IMR-90 (cell line): ENCODE results near the gene GAL3ST1. TPM values are rescaled to one million over a fixed set of nuclear protein-coding genes. Genes with fewer than 3 reads are reported as not detected.

Source experiments
- ATAC-seq: fragments of 200-7000 bp; cut with Tn5 transposase; 2 replicates; pipeline ENCODE4 v1.9.1; 2020; ENCODE audit warnings: low read depth, mild to moderate bottlenecking, moderate library complexity
- BruUV-seq: library from RNA; stranded (reverse); fragments of 400-500 nt; replicated peaks from 2 replicates; lab custom pipeline; 2021; lab: Mats Ljungman, UMichigan
- CTCF ChIA-PET: fragments of 300-600 bp; formaldehyde crosslinking; extraction: SDS; loops from one replicate; lab custom pipeline; 2021; ENCODE audit warnings: antibody characterized with exemption; lab: Yijun Ruan, JAX
- POLR2A ChIA-PET: fragments of 300-600 bp; sonication (Branson Sonifier 250); formaldehyde crosslinking; loops from one replicate; lab custom pipeline; 2022; ENCODE audit warnings: antibody characterized with exemption; ENCODE audit not compliant: unreplicated experiment; lab: Charles Lee
- DNase-seq: peaks from one replicate; pipeline ENCODE4 v3.0.0; 2013
- H2AFZ ChIP-seq: replicated peaks from 2 replicates; pipeline ENCODE3; 2013; ENCODE audit warnings: low read length, mild to moderate bottlenecking; ENCODE audit not compliant: poor library complexity
- H2AK5ac ChIP-seq: 2 replicates; pipeline ENCODE4 v1.6.1; 2013; ENCODE audit warnings: low read depth, low read length, inconsistent platforms
- H2AK9ac ChIP-seq: replicated peaks from 2 replicates; pipeline ENCODE3; 2013; ENCODE audit warnings: mild to moderate bottlenecking, low read depth, low read length, moderate library complexity; ENCODE audit not compliant: poor library complexity
- H2BK120ac ChIP-seq: 2 replicates; pipeline ENCODE4 v1.6.1; 2013; ENCODE audit warnings: low read depth, low read length, inconsistent platforms
- H2BK15ac ChIP-seq: 3 replicates; pipeline ENCODE4 v1.6.1; 2013; ENCODE audit warnings: low read depth, low read length, inconsistent platforms
- H2BK20ac ChIP-seq: 2 replicates; pipeline ENCODE4 v1.6.1; 2013; ENCODE audit warnings: low read depth, mild to moderate bottlenecking, inconsistent platforms, low read length, moderate library complexity
- H2BK5ac ChIP-seq: 2 replicates; pipeline ENCODE4 v1.6.1; 2013; ENCODE audit warnings: mild to moderate bottlenecking, low read depth, low read length, inconsistent platforms; ENCODE audit not compliant: poor library complexity, severe bottlenecking
- H3K14ac ChIP-seq: replicated peaks from 2 replicates; pipeline ENCODE4 v1.6.1; 2013; ENCODE audit warnings: low read depth, low read length, inconsistent platforms
- H3K18ac ChIP-seq: 2 replicates; pipeline ENCODE4 v1.6.1; 2013; ENCODE audit warnings: low read depth, low read length, control low read depth
- H3K23ac ChIP-seq: 2 replicates; pipeline ENCODE4 v1.6.1; 2013; ENCODE audit warnings: low read depth, low read length, inconsistent platforms
- H3K27ac ChIP-seq: 2 replicates; pipeline ENCODE4 v1.5.1; 2013; ENCODE audit warnings: mild to moderate bottlenecking, control low read depth, low read length; ENCODE audit not compliant: insufficient read depth
- H3K27me3 ChIP-seq: 2 replicates; pipeline ENCODE4 v1.6.1; 2013; ENCODE audit warnings: low read length; ENCODE audit not compliant: control insufficient read depth, insufficient read depth
- H3K36me3 ChIP-seq: 2 replicates; pipeline ENCODE4 v1.6.1; 2013; ENCODE audit warnings: low read length, mixed read lengths; ENCODE audit not compliant: control insufficient read depth, insufficient read depth
- H3K4ac ChIP-seq: 2 replicates; pipeline ENCODE4 v1.6.1; 2013; ENCODE audit warnings: low read depth, low read length, inconsistent platforms
- H3K4me1 ChIP-seq: 2 replicates; pipeline ENCODE4 v1.6.1; 2013; ENCODE audit warnings: low read length, mixed read lengths; ENCODE audit not compliant: control insufficient read depth, insufficient read depth
- H3K4me2 ChIP-seq: 2 replicates; pipeline ENCODE4 v1.6.1; 2013; ENCODE audit warnings: low read depth, mild to moderate bottlenecking, control low read depth, low read length, moderate library complexity
- H3K4me3 ChIP-seq: 2 replicates; pipeline ENCODE4 v1.5.1; 2013; ENCODE audit warnings: low read depth, mild to moderate bottlenecking, control low read depth, low read length, moderate library complexity; ENCODE audit not compliant: insufficient read depth
- H3K56ac ChIP-seq: 2 replicates; pipeline ENCODE4 v1.6.1; 2013; ENCODE audit warnings: low read length, inconsistent platforms; ENCODE audit not compliant: insufficient read depth; ENCODE audit errors: extremely low read depth
- H3K79me1 ChIP-seq, 2 experiments: 2 replicates each; pipeline ENCODE4 v1.6.1; 2013; ENCODE audit warnings: low read length in 2 of 2, inconsistent platforms in 1 of 2, low read depth in 1 of 2
- H3K9ac ChIP-seq: 2 replicates; pipeline ENCODE4 v1.6.1; 2013; ENCODE audit warnings: low read depth, low read length, control low read depth
- H3K9me1 ChIP-seq: 2 replicates; pipeline ENCODE4 v1.6.1; 2013; ENCODE audit warnings: low read length, inconsistent platforms; ENCODE audit not compliant: insufficient read depth
- H3K9me3 ChIP-seq: 2 replicates; pipeline ENCODE4 v1.6.1; 2013; ENCODE audit warnings: low read length; ENCODE audit not compliant: control insufficient read depth, insufficient read depth
- H4K20me1 ChIP-seq: 2 replicates; pipeline ENCODE4 v1.6.1; 2013; ENCODE audit warnings: low read length, inconsistent platforms; ENCODE audit not compliant: insufficient read depth
- H4K5ac ChIP-seq: 2 replicates; pipeline ENCODE4 v1.6.1; 2013; ENCODE audit warnings: mild to moderate bottlenecking, low read depth, low read length, control low read depth
- H4K8ac ChIP-seq, 2 experiments: 2 replicates each; pipeline ENCODE4 v1.6.1; 2013; ENCODE audit warnings: low read depth in 2 of 2, low read length in 2 of 2, control low read depth in 1 of 2, inconsistent platforms in 1 of 2
- H4K91ac ChIP-seq: 2 replicates; pipeline ENCODE4 v1.6.1; 2013; ENCODE audit warnings: low read depth, low read length, inconsistent platforms; ENCODE audit not compliant: insufficient read depth
- BHLHE40 ChIP-seq: fragments of 150-350 bp; IDR thresholded peaks from 2 replicates; pipeline ENCODE4 v1.6.1; 2016; ENCODE audit warnings: mild to moderate bottlenecking, low read depth, low read length
- CHD1 ChIP-seq: IDR thresholded peaks from 2 replicates; pipeline ENCODE4 v1.6.1; 2012; ENCODE audit warnings: low read depth, low read length, improper control_type of control experiment
- MAFK ChIP-seq: IDR thresholded peaks from 2 replicates; pipeline ENCODE4 v1.6.1; 2012; ENCODE audit warnings: low read depth, low read length, improper control_type of control experiment
- SMC3 ChIP-seq: fragments of 150-350 bp; IDR thresholded peaks from 2 replicates; pipeline ENCODE4 v1.6.1; 2016; ENCODE audit warnings: low read depth, mild to moderate bottlenecking, antibody characterized with exemption, low read length, moderate library complexity
- WGBS, 2 experiments: methylation state at CpG; one replicate each; pipeline versions ENCODE4 v1.1.5 to v1.1.7; 2013; ENCODE audit warnings: missing lambda C conversion rate in 2 of 2; ENCODE audit not compliant: insufficient read length in 1 of 2; ENCODE audit errors: extremely low coverage in 2 of 2; 5-methylcytosine and 5-hydroxymethylcytosine counted together
- dilution Hi-C: fragments of 300-500 bp; cut with HindIII; formaldehyde crosslinking; loops from one replicate; pipeline ENCODE4 v1.14.3; 2018; ENCODE audit warnings: low sequenced_read_pairs; ENCODE audit not compliant: unreplicated experiment
- in situ Hi-C: fragments of 300-500 bp; cut with MboI; formaldehyde crosslinking; loops from 3 replicates; pipeline ENCODE4 v1.14.3; 2019; ENCODE audit warnings: low sequenced_read_pairs, inconsistent platforms, mixed read lengths
- intact Hi-C: fragments of 100-400 bp; cut with micrococcal nuclease; formaldehyde crosslinking; loops from 2 replicates; pipeline ENCODE4 v1.10.0; 2022
- polyA plus RNA-seq, 3 experiments: library from polyadenylated mRNA; depleted of rRNA; stranded (reverse); fragments of >200 nt; gene quantifications; 2 replicates each; pipeline ENCODE4 v1.2.3, GENCODE V29; 2012; ENCODE audit warnings: low replicate concordance in 1 of 3
- total RNA-seq: library from RNA; depleted of rRNA; stranded (reverse); fragments of >200 nt; gene quantifications from 2 replicates; pipeline ENCODE4 v1.2.3, GENCODE V29; 2012
- TF ChIP-seq, protein P1 (sequence below): fragments of 150-350 bp; IDR thresholded peaks from 2 replicates; pipeline ENCODE4 v1.6.1; 2016; ENCODE audit warnings: low read depth, mild to moderate bottlenecking, low read length, moderate library complexity, borderline replicate concordance
- TF ChIP-seq, protein P2 (sequence below): fragments of 150-350 bp; IDR thresholded peaks from 2 replicates; pipeline ENCODE4 v1.6.1; 2017; ENCODE audit warnings: mild to moderate bottlenecking, antibody characterized with exemption, low read length, low read depth

The GAL3ST1 gene
- total and polyA plus RNA-seq, 2 of the 4 experiments (the other 2 are of a cell fraction), result not detected

DNA sequence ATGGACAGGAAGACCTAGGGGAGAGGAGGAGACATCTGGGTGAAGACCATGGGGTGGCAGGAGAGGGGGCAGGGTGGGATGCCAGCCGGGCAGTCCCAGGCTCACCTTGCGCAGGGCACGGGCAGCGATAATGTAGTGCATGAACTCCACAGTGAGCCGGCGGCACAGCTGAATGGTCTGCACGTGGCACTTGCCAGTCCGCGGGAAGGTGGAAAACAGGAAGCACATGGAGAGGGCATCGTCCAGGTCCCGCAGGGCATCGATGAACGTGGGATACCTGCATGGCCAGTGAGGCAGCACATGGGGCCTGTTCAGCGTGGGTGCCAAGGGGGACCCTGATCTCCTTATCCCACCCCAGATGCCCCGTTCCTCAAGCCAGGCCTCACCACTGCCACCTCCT lies 10.0 kb upstream of the GAL3ST1 start (continued):
- TF ChIP-seq BHLHE40 (no peak), CHD1 (no peak), MAFK (no peak)

DNA sequence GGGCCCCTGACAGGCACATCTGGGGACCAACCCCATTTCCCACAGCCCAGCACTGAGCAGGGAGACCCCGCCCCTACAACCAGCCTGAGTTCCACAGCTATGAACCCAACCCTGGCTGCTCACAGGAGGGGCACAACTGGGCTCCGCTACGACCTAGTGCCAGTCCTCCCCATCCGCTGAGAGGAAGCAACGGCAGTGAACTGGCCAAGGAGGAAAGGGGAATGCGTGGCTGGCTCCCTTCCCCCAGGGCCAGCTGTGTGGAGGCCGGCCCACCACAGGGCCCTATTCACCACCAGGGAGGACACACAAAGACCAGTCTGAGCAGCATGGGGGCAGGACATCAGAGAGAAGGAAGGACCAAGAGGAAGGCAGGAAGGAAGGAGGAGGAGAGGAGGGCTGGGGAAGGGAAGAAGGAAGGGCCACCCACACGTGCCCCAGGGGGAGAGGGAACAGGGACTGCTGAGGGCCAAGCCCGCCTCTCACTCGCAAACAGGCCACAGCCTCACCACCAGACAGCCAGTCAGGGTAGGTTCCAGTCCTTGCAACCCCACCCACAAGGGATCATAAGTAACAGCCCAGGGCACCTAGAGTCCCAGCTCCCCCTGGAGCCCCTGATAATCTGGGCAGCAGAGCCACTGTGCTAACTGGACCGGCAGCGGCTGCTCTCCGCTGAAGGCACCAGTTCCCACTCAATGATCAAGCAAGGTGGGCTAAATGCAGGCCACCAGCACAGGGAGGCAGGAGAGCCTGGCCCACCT lies 8.5 kb upstream of the GAL3ST1 start:
- WGBS, 2 experiments, result no CpG with 5 or more reads among the region's 13 CpGs
- intact Hi-C loops, result no loop called here
- dilution Hi-C loops, result no loop called here
- peak overlapping the region; percentile 11 for H2AFZ ChIP-seq
- H3K4ac ChIP-seq, result no peak overlapping the region
- H4K91ac ChIP-seq, result no peak overlapping the region
- no peaks in the 10 kb centered on the region for H3K9me3 ChIP-seq
- ATAC-seq, result no peak
- no peak for DNase-seq
- H2BK5ac ChIP-seq, result no peak overlapping the region
- no peaks in the 10 kb centered on the region for H3K4me1 ChIP-seq
- ChIA-PET CTCF (no interaction called here), POLR2A (no interaction called here)
- H3K36me3 ChIP-seq, result peaks cover 95% of the 10 kb centered on the region
- H4K20me1 ChIP-seq, result peaks cover 9% of the 10 kb centered on the region; the same call in 1 of the 2 replicates
- no peak overlapping the region for H3K27ac ChIP-seq
- no peak overlapping the region for H2BK15ac ChIP-seq
- H3K27me3 ChIP-seq, result no peaks in the 10 kb centered on the region
- H4K5ac ChIP-seq, result no peak overlapping the region
- H2BK20ac ChIP-seq, result no peak overlapping the region
- H2AK5ac ChIP-seq, result no peak overlapping the region
- in situ Hi-C loops, result no loop called here
- no peak overlapping the region for H2BK120ac ChIP-seq
- H3K9me1 ChIP-seq, result no peaks in the 10 kb centered on the region
- no peak overlapping the region for H3K56ac ChIP-seq
- no peak overlapping the region for H3K9ac ChIP-seq
- no peak overlapping the region for H3K14ac ChIP-seq
- no peak overlapping the region for H3K18ac ChIP-seq
- H3K79me1 ChIP-seq, result peaks cover 5 to 11% of the 10 kb centered on the region in 2 experiments; a peak in 3 of 4 replicates
- no peak overlapping the region for H3K4me3 ChIP-seq
- no peak overlapping the region for H3K23ac ChIP-seq
- TF ChIP-seq SMC3 (no peak), CHD1 (no peak)
- TF ChIP-seq, protein P1, sequence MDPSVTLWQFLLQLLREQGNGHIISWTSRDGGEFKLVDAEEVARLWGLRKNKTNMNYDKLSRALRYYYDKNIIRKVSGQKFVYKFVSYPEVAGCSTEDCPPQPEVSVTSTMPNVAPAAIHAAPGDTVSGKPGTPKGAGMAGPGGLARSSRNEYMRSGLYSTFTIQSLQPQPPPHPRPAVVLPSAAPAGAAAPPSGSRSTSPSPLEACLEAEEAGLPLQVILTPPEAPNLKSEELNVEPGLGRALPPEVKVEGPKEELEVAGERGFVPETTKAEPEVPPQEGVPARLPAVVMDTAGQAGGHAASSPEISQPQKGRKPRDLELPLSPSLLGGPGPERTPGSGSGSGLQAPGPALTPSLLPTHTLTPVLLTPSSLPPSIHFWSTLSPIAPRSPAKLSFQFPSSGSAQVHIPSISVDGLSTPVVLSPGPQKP, result no peak
- TF ChIP-seq, protein P2, sequence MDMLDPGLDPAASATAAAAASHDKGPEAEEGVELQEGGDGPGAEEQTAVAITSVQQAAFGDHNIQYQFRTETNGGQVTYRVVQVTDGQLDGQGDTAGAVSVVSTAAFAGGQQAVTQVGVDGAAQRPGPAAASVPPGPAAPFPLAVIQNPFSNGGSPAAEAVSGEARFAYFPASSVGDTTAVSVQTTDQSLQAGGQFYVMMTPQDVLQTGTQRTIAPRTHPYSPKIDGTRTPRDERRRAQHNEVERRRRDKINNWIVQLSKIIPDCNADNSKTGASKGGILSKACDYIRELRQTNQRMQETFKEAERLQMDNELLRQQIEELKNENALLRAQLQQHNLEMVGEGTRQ, result no peak
- peak overlapping the region; percentile 82 for H2AK9ac ChIP-seq
- BruUV-seq, result no TSS peak
- H4K8ac ChIP-seq, result no peak overlapping the region
- H3K4me2 ChIP-seq, result no peak overlapping the region
